Activated naive CD8-positive, alpha-beta T cell treated with anti-CD3 and anti-CD28 coated beads, Interleukin-2, amount 50 U/mL, for 16 hours (primary cell): ENCODE results near the gene ADGRF1.

ENCODE experiments used
- DNase-seq: peaks from one replicate; pipeline ENCODE4 v3.0.0-alpha.2; 2020; ENCODE audit warnings: low read depth, low spot score

The ADGRF1 gene

GRCh38 chr6:46979206-46979605 lies 62.9 kb downstream of the ADGRF1 start:
- no peak for DNase-seq

DNA sequence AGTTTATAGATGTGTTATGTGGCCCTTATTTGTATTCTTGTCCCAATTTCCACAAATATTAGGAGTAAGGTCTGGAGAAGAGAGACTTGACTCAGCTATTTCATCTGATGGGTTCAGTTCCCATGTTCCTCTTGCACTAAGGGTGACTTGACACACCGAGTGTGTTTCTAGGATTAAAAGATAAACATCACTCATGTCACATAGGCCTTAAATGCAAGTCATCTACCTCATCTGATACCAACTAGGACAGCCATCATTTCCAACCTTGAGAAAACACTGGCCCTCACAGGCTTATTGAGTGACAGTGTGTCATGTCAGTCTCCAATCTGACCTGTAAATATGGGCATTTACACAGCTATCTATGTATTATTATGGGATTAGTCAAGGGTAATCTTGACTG lies 67.3 kb downstream of the ADGRF1 start:
- no peak for DNase-seq

- DNase-seq: no peak
These were observed 69.1 kb downstream of the ADGRF1 start for GRCh38 chr6:46973029-46973428.

DNA sequence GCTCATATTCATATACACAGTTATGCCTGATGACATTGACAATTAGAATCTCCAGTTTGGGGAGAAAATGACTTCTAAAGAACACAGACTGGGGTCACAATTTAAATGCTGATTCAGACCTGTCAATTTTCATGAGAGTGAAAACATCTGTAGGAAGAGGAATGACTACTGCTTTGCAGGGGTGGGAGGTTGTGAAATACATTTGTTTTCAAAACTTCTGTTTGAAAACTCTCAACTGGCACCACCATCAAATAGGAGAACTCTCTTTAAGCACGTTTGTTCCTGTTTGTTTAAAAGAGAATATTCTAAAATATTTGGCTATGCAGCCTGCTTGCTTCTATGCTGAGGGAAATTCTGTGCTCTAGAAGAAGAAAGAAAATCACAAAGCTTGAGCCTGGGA lies 69.6 kb downstream of the ADGRF1 start:
- no peak for DNase-seq

DNA sequence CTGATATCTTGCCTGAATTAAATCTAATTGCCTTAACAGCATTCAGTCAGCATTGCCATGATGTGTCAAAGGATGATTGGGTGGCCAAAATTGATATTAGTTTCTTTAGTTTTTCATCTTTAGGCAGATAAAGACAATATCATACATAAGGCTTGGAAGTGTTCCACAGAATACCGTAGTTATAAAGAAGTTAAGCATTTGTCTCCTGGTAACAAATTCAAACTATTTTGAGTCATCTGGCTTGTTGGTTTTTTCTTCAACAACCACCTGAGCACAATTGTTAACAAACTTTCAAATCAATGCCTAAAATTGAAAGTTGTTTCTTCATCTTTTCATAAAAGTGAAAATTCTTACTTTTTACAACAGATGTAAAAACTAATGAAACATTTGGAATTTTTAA lies 72.9 kb downstream of the ADGRF1 start:
- no peak for DNase-seq

DNA sequence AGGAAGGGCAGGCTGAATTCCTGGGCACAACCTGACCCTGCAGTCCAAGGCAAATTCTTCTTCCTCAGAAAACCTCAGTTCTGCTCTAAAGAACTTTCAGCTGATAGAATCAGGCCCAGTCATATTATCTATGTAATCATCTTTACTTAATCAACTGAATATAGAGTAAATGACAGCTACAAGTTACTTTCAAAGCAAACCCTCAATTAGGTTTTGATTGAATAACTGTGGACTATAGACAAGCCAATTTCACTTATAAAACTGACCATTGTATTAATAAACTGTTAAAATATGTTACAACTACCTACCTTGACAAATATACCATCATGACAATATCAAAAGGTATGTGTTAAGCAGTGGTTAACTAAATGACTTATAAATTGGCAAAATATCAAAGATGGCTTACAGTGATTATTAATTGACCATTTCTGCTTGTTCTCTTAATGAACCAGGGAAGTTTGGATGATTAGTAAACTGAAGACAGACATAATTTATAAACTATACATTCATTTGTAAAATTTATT lies 74.2 kb downstream of the ADGRF1 start:
- no peak for DNase-seq

DNA sequence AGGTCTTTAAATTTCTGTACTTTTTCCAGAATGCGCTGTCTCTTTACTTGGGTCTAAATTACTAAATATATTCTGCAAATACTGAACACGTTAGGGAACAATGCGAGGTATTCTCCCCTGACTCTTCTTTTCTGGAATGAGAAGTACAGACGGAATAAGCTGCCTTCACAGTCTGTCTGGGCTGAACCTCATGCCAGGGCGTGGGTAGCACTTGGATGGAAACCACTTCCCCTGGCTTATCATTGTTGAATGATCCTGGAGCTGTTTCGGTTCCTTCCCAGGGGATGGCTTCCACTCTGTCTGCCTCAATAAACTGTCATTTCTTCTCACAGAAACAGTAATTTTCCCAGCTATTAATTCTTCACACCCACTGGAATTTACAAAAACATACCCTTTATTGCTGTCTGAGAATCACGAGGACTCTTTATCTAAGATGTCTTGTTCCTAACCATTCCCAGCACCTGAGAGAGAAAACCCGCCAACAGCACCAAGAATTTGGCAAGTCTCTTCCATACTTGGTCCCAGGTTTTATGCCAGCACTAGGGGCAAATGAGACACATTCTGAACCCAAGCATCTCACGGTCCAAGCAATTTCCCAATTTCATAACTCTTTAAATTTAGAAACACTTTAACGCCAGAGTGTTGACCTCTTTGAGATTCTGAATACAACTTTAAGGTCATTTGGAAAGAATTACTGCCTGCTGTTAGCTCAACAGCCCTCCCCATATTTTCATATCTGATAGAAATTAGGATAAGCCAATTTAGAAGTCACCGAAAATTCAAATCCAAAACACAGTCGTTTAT lies 77.2 kb downstream of the ADGRF1 start:
- DNase-seq: no peak

- DNase-seq: no peak
These were observed 78.5 kb downstream of the ADGRF1 start for GRCh38 chr6:46963626-46964025.

- DNase-seq: no peak
These were observed 79.1 kb downstream of the ADGRF1 start for GRCh38 chr6:46963039-46963438.

- no peak for DNase-seq
These were observed 80.4 kb downstream of the ADGRF1 start for GRCh38 chr6:46961711-46962110.

DNA sequence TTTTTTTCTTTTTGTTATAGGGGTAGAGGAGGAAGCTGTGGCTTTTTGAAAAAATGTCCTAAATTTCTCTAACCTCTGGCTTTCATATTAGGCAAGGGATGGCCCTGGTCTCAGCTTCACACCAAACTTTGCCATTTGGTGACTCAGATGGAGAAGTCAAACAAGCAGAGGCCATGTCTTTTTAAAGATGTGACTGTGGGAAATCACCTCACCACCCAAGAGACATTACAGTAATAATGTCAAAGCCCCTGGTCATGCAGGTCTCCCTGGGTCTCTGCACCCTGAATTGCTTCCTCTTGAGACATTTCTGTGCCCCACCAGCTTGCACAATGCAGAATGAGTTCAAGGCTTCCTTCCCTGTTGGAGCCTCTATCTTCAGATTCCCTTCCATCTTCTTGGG lies 80.9 kb downstream of the ADGRF1 start:
- DNase-seq: no peak

DNA sequence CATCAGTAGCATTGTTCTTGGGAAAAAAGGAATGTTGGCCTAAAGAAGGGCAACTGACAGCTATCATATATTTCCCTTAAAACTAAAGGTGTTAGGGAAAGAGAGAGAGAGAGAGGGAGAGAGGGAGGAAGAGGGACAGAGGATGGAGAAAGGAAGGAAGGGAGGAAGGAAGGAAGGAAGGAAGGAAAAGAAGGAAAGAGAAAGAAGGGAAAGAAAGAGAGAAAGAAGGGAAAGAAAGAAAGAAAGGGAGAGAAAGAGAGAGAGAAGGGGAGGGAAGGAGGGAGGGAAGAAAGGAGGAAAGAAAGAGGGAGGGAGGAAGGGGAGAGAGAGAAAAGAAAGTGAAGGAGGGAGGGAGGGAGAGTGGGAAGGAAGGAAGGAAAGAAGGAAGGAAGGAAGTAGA lies 82.7 kb downstream of the ADGRF1 start:
- no peak for DNase-seq

DNA sequence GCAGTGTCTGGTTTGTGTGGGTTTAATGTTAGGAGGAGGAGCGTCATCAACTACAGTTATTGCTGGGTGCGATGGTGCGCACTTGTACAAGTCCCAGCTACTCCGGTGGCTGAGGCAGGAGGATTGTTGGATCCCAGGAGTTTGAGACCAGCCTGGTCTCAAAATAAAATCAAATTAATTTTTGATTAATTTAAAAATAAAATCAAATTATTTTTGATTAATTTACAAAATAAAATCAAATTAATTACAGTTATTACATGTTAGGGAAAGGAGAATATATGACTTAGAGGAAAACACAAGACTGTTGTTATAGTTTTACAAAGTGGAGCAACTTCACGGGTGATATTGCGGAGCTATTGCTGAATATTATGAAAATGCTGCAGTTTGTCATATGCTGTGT lies 85.7 kb downstream of the ADGRF1 start:
- no peak for DNase-seq

DNA sequence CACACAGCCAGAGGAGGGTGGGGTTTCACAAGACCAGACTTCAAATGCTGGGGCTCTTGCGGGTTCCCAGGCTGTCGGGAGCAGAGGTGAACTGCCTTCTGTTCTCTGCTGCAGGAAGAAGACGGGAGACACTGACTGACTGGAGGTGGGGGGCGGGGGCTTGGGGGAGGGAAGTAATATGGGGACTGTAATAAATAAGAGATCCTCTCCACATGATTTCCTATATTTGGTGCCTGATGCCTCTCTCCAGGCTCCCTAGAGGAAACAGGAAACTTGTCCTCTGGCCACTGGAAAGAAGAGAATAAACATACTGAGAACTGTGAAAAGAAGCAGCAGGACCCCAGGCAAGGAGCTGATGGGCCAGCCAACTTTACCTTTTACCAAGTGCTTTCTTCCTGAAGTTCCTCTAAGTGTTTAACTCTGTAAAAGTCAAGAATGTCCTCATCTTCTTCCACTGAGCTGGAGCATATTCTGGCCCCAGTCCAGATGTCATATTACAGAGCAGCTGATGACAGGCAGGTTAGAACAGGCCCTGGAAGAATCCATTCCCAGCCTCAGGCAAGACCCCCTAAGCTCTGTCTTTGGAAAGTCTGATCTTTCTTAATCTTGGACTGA lies 87.2 kb downstream of the ADGRF1 start:
- DNase-seq: no peak

- no peak for DNase-seq
These were observed 88.2 kb downstream of the ADGRF1 start for GRCh38 chr6:46953921-46954320.

- no peak for DNase-seq
These were observed 92.4 kb downstream of the ADGRF1 start for GRCh38 chr6:46949632-46950280.

GRCh38 chr6:46948699-46949098 lies 93.4 kb downstream of the ADGRF1 start:
- no peak for DNase-seq
